Mesendoderm (in vitro differentiated cells): ENCODE data around the gene HMGN3. TPM values are rescaled to one million over a fixed set of nuclear protein-coding genes. Genes with fewer than 3 reads are reported as not detected.

Experiments used
- DNase-seq: peaks from one replicate; pipeline ENCODE4 v3.0.0; 2013
- H2AK5ac ChIP-seq: 2 replicates; pipeline ENCODE4 v1.6.1; 2013; ENCODE audit warnings: low read length, inconsistent platforms
- H2BK120ac ChIP-seq: 2 replicates; pipeline ENCODE4 v1.6.1; 2013; ENCODE audit warnings: low read depth, mild to moderate bottlenecking, low read length, moderate library complexity, mixed read lengths
- H2BK15ac ChIP-seq: replicated peaks from 2 replicates; pipeline ENCODE4 v1.6.1; 2013; ENCODE audit warnings: low read depth, mild to moderate bottlenecking, moderate library complexity
- H2BK5ac ChIP-seq: 2 replicates; pipeline ENCODE4 v1.6.1; 2013; ENCODE audit warnings: low read length, inconsistent platforms
- H3K18ac ChIP-seq: 2 replicates; pipeline ENCODE4 v1.6.1; 2013; ENCODE audit warnings: mild to moderate bottlenecking, low read length, mixed read lengths
- H3K23ac ChIP-seq: one replicate; pipeline ENCODE4 v1.6.1; 2013; ENCODE audit warnings: low read length
- H3K27ac ChIP-seq: 2 replicates; pipeline ENCODE4 v1.5.1; 2013; ENCODE audit warnings: low read depth, mild to moderate bottlenecking, inconsistent platforms, low read length, moderate library complexity
- H3K27me3 ChIP-seq: 2 replicates; pipeline ENCODE4 v1.6.1; 2013; ENCODE audit warnings: low read length, control low read depth, mild to moderate bottlenecking, inconsistent platforms; ENCODE audit not compliant: insufficient read depth, poor library complexity
- H3K36me3 ChIP-seq: 2 replicates; pipeline ENCODE4 v1.6.1; 2013; ENCODE audit warnings: low read length, inconsistent platforms; ENCODE audit not compliant: control insufficient read depth, insufficient read depth
- H3K4ac ChIP-seq: one replicate; pipeline ENCODE4 v1.6.1; 2013; ENCODE audit warnings: low read depth, mild to moderate bottlenecking, low read length, moderate library complexity
- H3K4me1 ChIP-seq: 2 replicates; pipeline ENCODE4 v1.6.1; 2013; ENCODE audit warnings: low read depth, low read length, inconsistent platforms; ENCODE audit not compliant: control insufficient read depth
- H3K4me2 ChIP-seq: 2 replicates; pipeline ENCODE4 v1.6.1; 2013; ENCODE audit warnings: low read length
- H3K4me3 ChIP-seq: 2 replicates; pipeline ENCODE4 v1.5.1; 2013; ENCODE audit warnings: mild to moderate bottlenecking, low read length
- H3K56ac ChIP-seq: one replicate; pipeline ENCODE4 v1.6.1; 2013; ENCODE audit warnings: low read length
- H3K79me1 ChIP-seq: 2 replicates; pipeline ENCODE4 v1.6.1; 2013; ENCODE audit warnings: low read length, inconsistent platforms
- H3K79me2 ChIP-seq: 2 replicates; pipeline ENCODE4 v1.6.1; 2013; ENCODE audit warnings: mild to moderate bottlenecking, low read length; ENCODE audit not compliant: control insufficient read depth, insufficient read depth
- H3K9ac ChIP-seq: 2 replicates; pipeline ENCODE4 v1.6.1; 2013; ENCODE audit warnings: low read length, inconsistent platforms
- H4K5ac ChIP-seq: one replicate; pipeline ENCODE4 v1.6.1; 2013; ENCODE audit warnings: low read length
- H4K8ac ChIP-seq: one replicate; pipeline ENCODE4 v1.6.1; 2013; ENCODE audit warnings: low read depth, mild to moderate bottlenecking, control low read depth, low read length, moderate library complexity
- WGBS: extraction: QIAGEN DNeasy Blood & Tissue Kit; methylation state at CpG from one replicate; pipeline ENCODE4 v1.1.7; 2013; ENCODE audit warnings: low lambda C conversion rate, missing lambda C conversion rate; ENCODE audit not compliant: insufficient coverage; ENCODE audit errors: extremely low coverage; 5-methylcytosine and 5-hydroxymethylcytosine counted together
- polyA plus RNA-seq, 2 experiments: library from polyadenylated mRNA; stranded (reverse); fragments of 200-250 nt; gene quantifications; one replicate each; pipeline ENCODE4 v1.2.3, GENCODE V29; 2013

Gene HMGN3
- polyA plus RNA-seq (2013, experiment 1 of 2) = 229 TPM
- 228 TPM for polyA plus RNA-seq (2013, experiment 2 of 2)

DNA sequence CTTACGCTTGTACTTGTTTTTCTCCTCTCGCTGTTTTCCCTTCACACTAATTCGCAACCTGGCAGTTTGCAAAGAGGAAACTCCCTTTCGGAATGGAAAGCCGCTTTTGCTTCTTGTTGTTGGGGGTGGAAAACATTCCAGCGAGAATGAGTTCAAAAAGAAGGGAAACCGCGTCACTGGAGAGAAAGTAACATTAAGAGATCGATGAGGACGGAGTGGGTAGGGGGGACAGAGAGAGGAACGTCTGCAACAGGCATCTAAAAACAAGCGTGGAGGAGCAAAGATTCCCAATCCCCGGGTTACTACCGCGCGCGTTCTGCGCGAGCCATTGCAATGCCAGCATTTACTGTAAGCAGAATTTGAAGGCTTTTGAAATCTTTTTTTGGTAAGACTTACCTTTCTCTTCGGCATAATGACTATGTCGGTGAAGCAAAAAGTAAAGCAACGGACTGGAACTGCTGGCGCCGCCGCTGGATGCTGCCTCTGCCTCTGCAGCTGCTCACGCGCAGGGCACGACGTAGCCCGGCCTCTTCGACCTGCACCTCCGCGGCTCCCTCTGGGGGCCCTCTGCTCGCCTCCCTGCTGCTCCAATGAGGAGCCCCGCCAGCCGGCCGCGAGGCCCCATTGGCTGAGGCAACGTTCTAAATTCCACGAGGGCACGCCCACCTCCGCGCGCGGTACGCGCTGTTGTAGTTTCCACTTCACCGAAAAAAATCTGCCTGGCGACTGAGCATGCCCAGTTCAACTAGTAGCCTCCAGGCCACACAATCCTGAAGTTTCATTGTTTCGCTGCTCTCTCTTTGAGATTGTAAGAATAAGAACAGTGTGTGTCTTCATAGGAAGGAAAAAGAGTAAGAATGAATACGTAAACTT is at the start of gene HMGN3:
HMGN3 (minus strand) TSS at position 533 of the 873 bp plus-strand sequence.
- Histone ChIP-seq H4K8ac (no peak within 1 kb of the TSS), H3K9ac (peak within 1 kb of the TSS; percentile 99), H2BK15ac (no peak within 1 kb of the TSS), H3K27me3 (no peaks in the 10 kb centered on the region), H3K27ac (peak within 1 kb of the TSS; percentile 52), H2BK120ac (no peak within 1 kb of the TSS), H4K5ac (no peak within 1 kb of the TSS), H3K23ac (peak within 1 kb of the TSS; percentile 72), H3K36me3 (no peaks in the 10 kb centered on the region), H3K79me1 (peaks cover 5% of the 10 kb centered on the region), H3K4ac (peak within 1 kb of the TSS; percentile 20), H3K4me1 (peaks cover 5% of the 10 kb centered on the region), H2AK5ac (no peak within 1 kb of the TSS), H3K4me3 (peak within 1 kb of the TSS; percentile 96), H2BK5ac (peak within 1 kb of the TSS; percentile 61), H3K18ac (peak within 1 kb of the TSS; percentile 7), H3K4me2 (peak within 1 kb of the TSS; percentile 89), H3K79me2 (peaks cover 16% of the 10 kb centered on the region), H3K56ac (peak within 1 kb of the TSS; percentile 97)
- WGBS = no CpG with 5 or more reads among the region's 51 CpGs
- DNase-seq = peak; percentile 95

DNA sequence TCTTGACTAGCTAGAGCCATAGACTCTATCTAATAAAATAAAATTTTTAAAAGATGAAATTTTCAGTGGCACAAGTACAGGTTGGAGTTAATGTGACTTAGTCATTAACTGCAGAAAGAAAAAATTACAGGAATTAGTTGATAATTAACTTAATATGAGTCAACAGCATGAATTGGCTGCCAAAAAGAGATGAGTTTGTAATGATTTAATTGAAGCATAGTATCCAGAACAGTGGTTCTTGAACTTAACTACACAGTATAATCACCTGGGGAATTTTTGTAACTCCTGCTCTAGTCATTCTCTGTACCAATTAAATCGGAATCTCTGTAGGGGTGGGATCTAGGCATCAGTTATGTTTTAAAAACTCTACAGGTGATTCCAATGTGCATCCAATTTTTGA is 46.3 kb upstream of the HMGN3 start:
- Histone ChIP-seq H3K79me2 (no peaks in the 10 kb centered on the region), H3K27ac (no peak overlapping the region), H3K56ac (no peak overlapping the region), H3K4ac (no peak overlapping the region), H3K79me1 (no peaks in the 10 kb centered on the region), H2BK15ac (no peak overlapping the region), H3K4me2 (no peak overlapping the region), H2BK5ac (no peak overlapping the region), H2AK5ac (no peak overlapping the region), H3K23ac (no peak overlapping the region), H2BK120ac (no peak overlapping the region), H3K18ac (no peak overlapping the region), H3K4me3 (no peak overlapping the region), H3K4me1 (no peaks in the 10 kb centered on the region), H4K8ac (no peak overlapping the region), H4K5ac (no peak overlapping the region), H3K9ac (no peak overlapping the region), H3K36me3 (no peaks in the 10 kb centered on the region), H3K27me3 (no peaks in the 10 kb centered on the region)
- no CpG with 5 or more reads among the region's 1 CpG for WGBS
- no peak for DNase-seq

DNA sequence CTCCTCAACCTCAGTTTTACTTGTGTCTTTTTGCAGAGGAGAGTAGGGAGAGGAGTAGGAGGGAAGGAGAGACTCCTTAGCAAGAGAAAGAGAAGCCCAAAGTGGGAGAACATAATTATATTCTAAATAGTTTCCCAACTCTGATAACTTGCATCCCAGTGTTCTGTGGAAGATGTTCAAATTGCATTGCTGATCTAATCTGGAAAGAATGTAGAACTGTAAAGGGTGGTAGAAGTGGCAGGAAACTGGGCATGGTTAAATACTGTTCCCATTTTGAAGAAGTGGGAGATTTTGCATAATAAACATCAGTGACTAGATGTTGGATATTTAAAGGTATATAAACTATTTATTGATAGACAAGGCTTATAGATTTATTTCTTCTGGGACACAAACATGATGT is 42.6 kb upstream of the HMGN3 start:
- Histone ChIP-seq H3K9ac (no peak overlapping the region), H3K27ac (no peak overlapping the region), H3K4me2 (no peak overlapping the region), H3K36me3 (no peaks in the 10 kb centered on the region), H3K4me1 (no peaks in the 10 kb centered on the region), H3K4ac (no peak overlapping the region), H2BK5ac (no peak overlapping the region), H3K23ac (no peak overlapping the region), H4K5ac (no peak overlapping the region), H3K79me2 (no peaks in the 10 kb centered on the region), H3K79me1 (no peaks in the 10 kb centered on the region), H4K8ac (no peak overlapping the region), H2BK15ac (no peak overlapping the region), H3K18ac (no peak overlapping the region), H2AK5ac (no peak overlapping the region), H2BK120ac (no peak overlapping the region), H3K4me3 (no peak overlapping the region), H3K27me3 (no peaks in the 10 kb centered on the region), H3K56ac (no peak overlapping the region)
- peak; percentile 39 for DNase-seq

DNA sequence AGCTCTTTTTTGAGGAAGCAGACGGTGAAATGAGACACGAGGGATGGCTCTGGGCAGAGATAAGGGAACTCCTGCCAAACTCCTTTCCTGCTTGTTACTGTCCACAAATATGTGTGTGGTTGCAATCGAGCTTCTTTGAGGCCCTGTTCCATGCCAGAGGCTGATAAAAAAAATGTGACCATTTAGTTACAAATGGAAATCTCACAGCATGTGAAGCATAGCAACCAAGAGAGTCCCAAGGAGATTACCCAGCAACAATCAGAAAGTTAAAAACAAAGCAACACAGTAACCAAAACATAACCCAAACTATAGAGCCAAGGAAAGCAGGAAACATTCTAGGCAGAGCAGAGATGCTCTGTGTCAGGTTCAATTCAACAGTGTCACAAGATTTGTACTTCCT is 35.4 kb upstream of the HMGN3 start:
- Histone ChIP-seq H3K4me2 (no peak overlapping the region), H3K4ac (no peak overlapping the region), H4K5ac (no peak overlapping the region), H2AK5ac (no peak overlapping the region), H3K27me3 (no peaks in the 10 kb centered on the region), H3K23ac (no peak overlapping the region), H3K4me1 (no peaks in the 10 kb centered on the region), H3K79me2 (no peaks in the 10 kb centered on the region), H4K8ac (no peak overlapping the region), H2BK15ac (no peak overlapping the region), H3K18ac (no peak overlapping the region), H3K4me3 (no peak overlapping the region), H3K36me3 (no peaks in the 10 kb centered on the region), H3K27ac (no peak overlapping the region), H3K79me1 (no peaks in the 10 kb centered on the region), H3K56ac (no peak overlapping the region), H2BK120ac (no peak overlapping the region), H2BK5ac (no peak overlapping the region), H3K9ac (no peak overlapping the region)
- peak; percentile 70 for DNase-seq
- no CpG with 5 or more reads among the region's 3 CpGs for WGBS

DNA sequence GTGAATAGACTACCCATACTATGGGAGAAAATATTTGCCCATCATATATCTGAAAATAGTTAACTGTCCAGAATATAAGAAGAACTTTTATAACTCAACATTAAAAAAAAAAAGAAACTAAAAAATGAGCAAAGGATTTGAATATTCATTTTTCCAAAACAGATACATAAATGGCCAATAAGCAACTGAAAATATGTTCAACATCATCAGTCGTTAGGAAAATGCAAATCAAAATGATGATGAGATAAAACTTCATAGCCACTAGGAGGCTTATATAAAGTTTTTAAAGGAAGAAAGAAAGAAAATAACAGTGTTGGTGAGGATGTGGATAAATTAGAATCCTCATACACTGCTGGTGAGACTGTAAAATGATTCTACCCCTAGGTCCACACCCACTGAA is 32.6 kb upstream of the HMGN3 start:
- Histone ChIP-seq H3K27me3 (no peaks in the 10 kb centered on the region), H3K79me1 (no peaks in the 10 kb centered on the region), H3K4me3 (no peak overlapping the region), H2BK120ac (no peak overlapping the region), H4K5ac (no peak overlapping the region), H3K4me1 (no peaks in the 10 kb centered on the region), H2BK5ac (no peak overlapping the region), H4K8ac (no peak overlapping the region), H3K4me2 (no peak overlapping the region), H3K9ac (no peak overlapping the region), H2BK15ac (no peak overlapping the region), H3K27ac (no peak overlapping the region), H2AK5ac (no peak overlapping the region), H3K4ac (no peak overlapping the region), H3K56ac (no peak overlapping the region), H3K79me2 (no peaks in the 10 kb centered on the region), H3K18ac (no peak overlapping the region), H3K23ac (no peak overlapping the region), H3K36me3 (no peaks in the 10 kb centered on the region)
- no peak for DNase-seq
- WGBS = no CpG with 5 or more reads among the region's 1 CpG

DNA sequence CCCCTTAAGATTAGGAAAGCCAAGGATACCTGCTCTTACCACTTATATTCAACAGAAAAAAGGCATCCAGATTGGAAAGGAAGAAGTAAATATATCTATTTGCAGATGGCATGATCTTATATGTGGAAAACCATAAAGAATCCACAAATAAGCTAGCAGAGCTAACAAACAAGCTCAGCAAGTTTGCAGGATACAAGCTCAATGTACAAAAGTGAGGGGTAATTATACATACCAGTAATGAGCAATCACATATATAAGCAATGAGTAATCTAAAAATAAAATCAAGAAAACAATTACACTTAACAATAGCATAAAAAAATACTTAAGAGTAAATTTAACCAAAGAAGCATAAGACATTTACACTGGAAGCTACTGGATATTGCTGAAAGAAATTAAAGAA is 31.6 kb upstream of the HMGN3 start:
- Histone ChIP-seq H2BK120ac (no peak overlapping the region), H3K79me2 (no peaks in the 10 kb centered on the region), H2AK5ac (no peak overlapping the region), H4K8ac (no peak overlapping the region), H3K23ac (no peak overlapping the region), H2BK5ac (no peak overlapping the region), H3K4me1 (no peaks in the 10 kb centered on the region), H3K4me3 (no peak overlapping the region), H3K18ac (no peak overlapping the region), H4K5ac (no peak overlapping the region), H3K79me1 (no peaks in the 10 kb centered on the region), H3K27me3 (no peaks in the 10 kb centered on the region), H3K27ac (no peak overlapping the region), H3K56ac (no peak overlapping the region), H3K4ac (no peak overlapping the region), H3K36me3 (no peaks in the 10 kb centered on the region), H3K9ac (no peak overlapping the region), H2BK15ac (no peak overlapping the region), H3K4me2 (no peak overlapping the region)
- DNase-seq = no peak
